ENCODE results near the gene NCAPG2. TPM values are rescaled to one million over a fixed set of nuclear protein-coding genes. Genes with fewer than 3 reads are reported as not detected.

The NCAPG2 gene
- total and polyA plus RNA-seq, 2 donors (not counting 1 experiment from before 2014, with no cell fraction given): 10.9 to 18.7 TPM

DNA sequence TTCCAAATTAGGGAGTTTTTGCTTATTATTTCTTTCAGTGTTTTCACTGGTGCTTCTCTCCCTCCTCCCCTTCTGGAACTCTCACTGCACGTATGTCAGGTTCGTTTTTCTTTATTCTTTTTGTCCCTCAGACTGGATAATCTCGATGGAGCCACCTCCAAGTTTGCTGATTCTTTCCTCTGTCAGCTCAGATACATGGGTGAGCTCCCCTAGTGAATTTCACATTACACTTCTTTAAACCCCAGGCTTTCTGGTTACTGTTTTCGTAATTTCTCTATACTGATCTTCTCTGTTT is 20.8 kb upstream of the NCAPG2 start:
- Histone ChIP-seq H3K9ac (ENCODE audit: insufficient read depth, low read length) (no peak overlapping the region), H3K79me2 (ENCODE audit: control insufficient read depth, insufficient read depth, low read length) (no peaks in the 10 kb centered on the region), H3K27me3 (ENCODE audit: control insufficient read depth, insufficient read depth, low read length) (no peaks in the 10 kb centered on the region), H3K9me3 (ENCODE audit: control insufficient read depth, insufficient read depth, low read depth, low read length) (no peaks in the 10 kb centered on the region), H3K36me3 (ENCODE audit: control insufficient read depth, insufficient read depth, low read length) (peaks cover 2% of the 10 kb centered on the region), H3K4me3 (replicated peaks in 1 of 4; ENCODE audit: control extremely low read depth in 1 of 4, insufficient read depth in 1 of 4, low read depth in 3 of 4, low read length in 4 of 4) (no peak overlapping the region), H4K20me1 (ENCODE audit: control insufficient read depth, extremely low read depth, insufficient read depth, low read length) (no peaks in the 10 kb centered on the region), H2AFZ (ENCODE audit: low read length) (no peak overlapping the region), H3K4me2 (ENCODE audit: extremely low read depth, insufficient read depth, low read length) (no peak overlapping the region), H3K27ac (ENCODE audit: insufficient read depth, low read length) (no peak overlapping the region), H3K4me1 (ENCODE audit: control insufficient read depth, extremely low read depth, insufficient read depth, low read length) (no peaks in the 10 kb centered on the region)
- DNase-seq (ENCODE audit: low read depth in 2 of 2): no peak
- TF ChIP-seq, protein P1, sequence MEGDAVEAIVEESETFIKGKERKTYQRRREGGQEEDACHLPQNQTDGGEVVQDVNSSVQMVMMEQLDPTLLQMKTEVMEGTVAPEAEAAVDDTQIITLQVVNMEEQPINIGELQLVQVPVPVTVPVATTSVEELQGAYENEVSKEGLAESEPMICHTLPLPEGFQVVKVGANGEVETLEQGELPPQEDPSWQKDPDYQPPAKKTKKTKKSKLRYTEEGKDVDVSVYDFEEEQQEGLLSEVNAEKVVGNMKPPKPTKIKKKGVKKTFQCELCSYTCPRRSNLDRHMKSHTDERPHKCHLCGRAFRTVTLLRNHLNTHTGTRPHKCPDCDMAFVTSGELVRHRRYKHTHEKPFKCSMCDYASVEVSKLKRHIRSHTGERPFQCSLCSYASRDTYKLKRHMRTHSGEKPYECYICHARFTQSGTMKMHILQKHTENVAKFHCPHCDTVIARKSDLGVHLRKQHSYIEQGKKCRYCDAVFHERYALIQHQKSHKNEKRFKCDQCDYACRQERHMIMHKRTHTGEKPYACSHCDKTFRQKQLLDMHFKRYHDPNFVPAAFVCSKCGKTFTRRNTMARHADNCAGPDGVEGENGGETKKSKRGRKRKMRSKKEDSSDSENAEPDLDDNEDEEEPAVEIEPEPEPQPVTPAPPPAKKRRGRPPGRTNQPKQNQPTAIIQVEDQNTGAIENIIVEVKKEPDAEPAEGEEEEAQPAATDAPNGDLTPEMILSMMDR (conservative IDR thresholded peaks at IDR 0.05 in 1 of 2, IDR thresholded peaks at IDR 0.05 in 1 of 2; ENCODE audit: low read depth in 1 of 2, low read length in 2 of 2): no peak
- no peak for TF ChIP-seq EZH2 (IDR thresholded peaks at IDR 0.05; ENCODE audit: low read length, missing control alignments)

DNA sequence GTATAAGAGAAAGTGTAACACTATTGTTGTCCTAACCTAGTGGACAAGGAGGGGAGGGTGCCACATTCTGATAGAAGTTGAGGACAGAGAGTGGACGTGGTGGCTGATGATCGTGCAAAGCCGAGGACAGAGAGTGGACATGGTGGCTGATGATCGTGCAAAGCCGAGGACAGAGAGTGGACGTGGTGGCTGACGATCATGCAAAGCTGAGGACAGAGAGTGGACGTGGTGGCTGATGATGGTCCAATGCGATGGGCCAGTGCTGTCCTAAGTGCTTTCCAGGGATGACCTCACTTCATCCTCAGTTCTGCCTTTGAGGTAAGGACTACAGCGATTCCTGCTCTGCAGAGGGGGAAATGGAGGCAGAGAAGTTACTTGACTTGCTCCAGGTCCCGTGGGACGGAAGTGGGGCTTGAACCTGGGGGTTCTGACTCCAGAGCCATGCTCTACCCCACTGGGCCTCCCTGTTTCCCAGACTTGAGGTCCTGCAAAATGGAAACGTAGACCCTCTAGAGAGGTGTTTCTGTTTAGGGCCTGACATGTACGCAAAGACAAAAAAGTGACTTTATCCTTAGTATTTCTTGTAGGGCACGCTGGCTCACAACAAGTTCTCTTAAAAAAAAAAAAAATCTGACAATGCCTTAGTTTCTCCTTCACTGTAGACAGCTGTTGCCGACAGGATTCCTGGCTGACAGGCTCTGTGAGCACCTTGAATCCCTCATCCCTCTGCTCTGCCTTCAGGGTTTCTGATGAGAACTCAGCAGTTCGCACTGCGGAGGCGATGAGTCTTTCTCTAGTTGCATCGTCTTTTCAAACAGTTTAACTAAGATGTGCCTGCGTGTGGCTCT is 20.3 kb upstream of the NCAPG2 start:
- Histone ChIP-seq H3K27ac (ENCODE audit: insufficient read depth, low read length) (no peak overlapping the region), H3K36me3 (ENCODE audit: control insufficient read depth, insufficient read depth, low read length) (no peaks in the 10 kb centered on the region), H2AFZ (ENCODE audit: low read length) (no peak overlapping the region), H4K20me1 (ENCODE audit: control insufficient read depth, extremely low read depth, insufficient read depth, low read length) (no peaks in the 10 kb centered on the region), H3K4me2 (ENCODE audit: extremely low read depth, insufficient read depth, low read length) (no peak overlapping the region), H3K79me2 (ENCODE audit: control insufficient read depth, insufficient read depth, low read length) (no peaks in the 10 kb centered on the region), H3K27me3 (ENCODE audit: control insufficient read depth, insufficient read depth, low read length) (no peaks in the 10 kb centered on the region), H3K9ac (ENCODE audit: insufficient read depth, low read length) (no peak overlapping the region), H3K4me1 (ENCODE audit: control insufficient read depth, extremely low read depth, insufficient read depth, low read length) (no peaks in the 10 kb centered on the region), H3K4me3 (replicated peaks in 1 of 4; ENCODE audit: control extremely low read depth in 1 of 4, insufficient read depth in 1 of 4, low read depth in 3 of 4, low read length in 4 of 4) (no peak overlapping the region), H3K9me3 (ENCODE audit: control insufficient read depth, insufficient read depth, low read depth, low read length) (no peaks in the 10 kb centered on the region)
- TF ChIP-seq, protein P1 (conservative IDR thresholded peaks at IDR 0.05 in 1 of 2, IDR thresholded peaks at IDR 0.05 in 1 of 2; ENCODE audit: low read depth in 1 of 2, low read length in 2 of 2): no peak
- no peak for TF ChIP-seq EZH2 (IDR thresholded peaks at IDR 0.05; ENCODE audit: low read length, missing control alignments)
- no peak for DNase-seq (ENCODE audit: low read depth in 2 of 2)

GRCh38 chr7:158723714-158724385 is 19.2 kb upstream of the NCAPG2 start:
- no peak for TF ChIP-seq EZH2 (IDR thresholded peaks at IDR 0.05; ENCODE audit: low read length, missing control alignments)
- TF ChIP-seq, protein P1 (conservative IDR thresholded peaks at IDR 0.05 in 1 of 2, IDR thresholded peaks at IDR 0.05 in 1 of 2; ENCODE audit: low read depth in 1 of 2, low read length in 2 of 2): no peak
- no peak overlapping the region for H2AFZ ChIP-seq (ENCODE audit: low read length)

More at GRCh38 chr7:158723714-158724385, 19.2 kb upstream of the NCAPG2 start:
- Histone ChIP-seq H3K4me3 (replicated peaks in 1 of 4; ENCODE audit: control extremely low read depth in 1 of 4, insufficient read depth in 1 of 4, low read depth in 3 of 4, low read length in 4 of 4) (no peak overlapping the region), H3K9ac (ENCODE audit: insufficient read depth, low read length) (no peak overlapping the region), H4K20me1 (ENCODE audit: control insufficient read depth, extremely low read depth, insufficient read depth, low read length) (no peaks in the 10 kb centered on the region), H3K27me3 (ENCODE audit: control insufficient read depth, insufficient read depth, low read length) (no peaks in the 10 kb centered on the region), H3K4me2 (ENCODE audit: extremely low read depth, insufficient read depth, low read length) (no peak overlapping the region), H3K4me1 (ENCODE audit: control insufficient read depth, extremely low read depth, insufficient read depth, low read length) (no peaks in the 10 kb centered on the region), H3K27ac (ENCODE audit: insufficient read depth, low read length) (no peak overlapping the region), H3K9me3 (ENCODE audit: control insufficient read depth, insufficient read depth, low read depth, low read length) (no peaks in the 10 kb centered on the region), H3K36me3 (ENCODE audit: control insufficient read depth, insufficient read depth, low read length) (no peaks in the 10 kb centered on the region), H3K79me2 (ENCODE audit: control insufficient read depth, insufficient read depth, low read length) (no peaks in the 10 kb centered on the region)
- no peak for DNase-seq (ENCODE audit: low read depth in 2 of 2)
